Measurements from ENCODE around the gene MCF2L2.

The MCF2L2 gene

DNA sequence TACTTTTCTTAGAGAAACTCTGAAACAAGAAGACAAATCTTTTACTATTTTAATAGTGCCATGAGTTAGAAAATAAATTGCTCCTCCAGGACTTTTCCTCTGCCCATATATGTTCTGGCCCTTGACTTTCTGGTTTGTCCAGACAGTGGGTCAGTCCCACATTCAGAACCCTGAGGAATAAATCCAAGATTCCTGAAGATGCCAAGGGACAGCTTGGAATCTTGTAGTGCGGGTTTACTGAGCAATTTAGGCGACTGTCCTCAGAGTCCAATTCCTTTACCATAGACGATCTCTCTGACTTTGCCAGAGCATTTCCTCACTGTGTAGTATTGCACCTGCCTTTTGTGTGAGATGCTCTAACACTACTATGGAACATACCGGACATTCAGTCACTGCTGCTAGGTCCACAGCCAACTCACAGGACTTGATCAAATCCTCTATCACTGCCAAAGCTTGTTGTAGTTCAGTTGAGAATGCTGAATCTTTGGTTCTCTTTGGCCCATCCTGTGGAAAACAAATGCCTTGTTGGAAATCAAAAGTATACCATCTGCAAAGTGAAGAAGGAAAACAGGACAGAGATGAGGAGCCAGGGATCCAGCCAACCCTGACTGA, 212.7 kb downstream of the MCF2L2 start:
- DNase-seq: no peak
- H3K27me3 ChIP-seq (replicated peaks): no peaks in the 10 kb centered on the region
- no peak overlapping the region for H3K4me3 ChIP-seq (ENCODE audit: low read depth, low read length)
- no peaks in the 10 kb centered on the region for H3K36me3 ChIP-seq (replicated peaks)
- TF ChIP-seq, protein P1, sequence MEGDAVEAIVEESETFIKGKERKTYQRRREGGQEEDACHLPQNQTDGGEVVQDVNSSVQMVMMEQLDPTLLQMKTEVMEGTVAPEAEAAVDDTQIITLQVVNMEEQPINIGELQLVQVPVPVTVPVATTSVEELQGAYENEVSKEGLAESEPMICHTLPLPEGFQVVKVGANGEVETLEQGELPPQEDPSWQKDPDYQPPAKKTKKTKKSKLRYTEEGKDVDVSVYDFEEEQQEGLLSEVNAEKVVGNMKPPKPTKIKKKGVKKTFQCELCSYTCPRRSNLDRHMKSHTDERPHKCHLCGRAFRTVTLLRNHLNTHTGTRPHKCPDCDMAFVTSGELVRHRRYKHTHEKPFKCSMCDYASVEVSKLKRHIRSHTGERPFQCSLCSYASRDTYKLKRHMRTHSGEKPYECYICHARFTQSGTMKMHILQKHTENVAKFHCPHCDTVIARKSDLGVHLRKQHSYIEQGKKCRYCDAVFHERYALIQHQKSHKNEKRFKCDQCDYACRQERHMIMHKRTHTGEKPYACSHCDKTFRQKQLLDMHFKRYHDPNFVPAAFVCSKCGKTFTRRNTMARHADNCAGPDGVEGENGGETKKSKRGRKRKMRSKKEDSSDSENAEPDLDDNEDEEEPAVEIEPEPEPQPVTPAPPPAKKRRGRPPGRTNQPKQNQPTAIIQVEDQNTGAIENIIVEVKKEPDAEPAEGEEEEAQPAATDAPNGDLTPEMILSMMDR (IDR thresholded peaks at IDR 0.05; ENCODE audit: low read depth, low read length, missing control alignments): no peak
- H3K27ac ChIP-seq: no peak overlapping the region
- in situ Hi-C loops (cut with HindIII; ENCODE audit: low pct_ligation_motif_present, low sequenced_read_pairs): no loop called here

DNA sequence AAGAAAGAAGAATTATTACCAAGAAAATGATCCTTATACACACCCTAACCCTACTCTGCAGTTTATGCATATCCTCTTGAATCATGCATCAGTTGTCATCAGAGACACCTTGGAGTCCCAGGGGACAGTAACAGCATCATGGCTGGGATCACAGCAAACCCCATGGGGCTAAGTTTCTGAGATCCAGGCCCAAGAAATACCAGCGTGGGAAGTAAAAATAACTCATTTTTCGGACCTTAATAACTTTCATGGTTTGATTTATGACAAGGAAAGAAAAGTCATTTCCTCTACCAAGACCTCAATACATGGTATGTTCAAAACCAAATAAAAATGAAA, 214.2 kb downstream of the MCF2L2 start:
- Histone ChIP-seq H3K27ac (no peak overlapping the region), H3K36me3 (replicated peaks) (no peaks in the 10 kb centered on the region), H3K4me3 (ENCODE audit: low read depth, low read length) (no peak overlapping the region), H3K27me3 (replicated peaks) (no peaks in the 10 kb centered on the region)
- DNase-seq: no peak
- TF ChIP-seq, protein P1 (IDR thresholded peaks at IDR 0.05; ENCODE audit: low read depth, low read length, missing control alignments): no peak
- in situ Hi-C loops (cut with HindIII; ENCODE audit: low pct_ligation_motif_present, low sequenced_read_pairs): no loop called here

DNA sequence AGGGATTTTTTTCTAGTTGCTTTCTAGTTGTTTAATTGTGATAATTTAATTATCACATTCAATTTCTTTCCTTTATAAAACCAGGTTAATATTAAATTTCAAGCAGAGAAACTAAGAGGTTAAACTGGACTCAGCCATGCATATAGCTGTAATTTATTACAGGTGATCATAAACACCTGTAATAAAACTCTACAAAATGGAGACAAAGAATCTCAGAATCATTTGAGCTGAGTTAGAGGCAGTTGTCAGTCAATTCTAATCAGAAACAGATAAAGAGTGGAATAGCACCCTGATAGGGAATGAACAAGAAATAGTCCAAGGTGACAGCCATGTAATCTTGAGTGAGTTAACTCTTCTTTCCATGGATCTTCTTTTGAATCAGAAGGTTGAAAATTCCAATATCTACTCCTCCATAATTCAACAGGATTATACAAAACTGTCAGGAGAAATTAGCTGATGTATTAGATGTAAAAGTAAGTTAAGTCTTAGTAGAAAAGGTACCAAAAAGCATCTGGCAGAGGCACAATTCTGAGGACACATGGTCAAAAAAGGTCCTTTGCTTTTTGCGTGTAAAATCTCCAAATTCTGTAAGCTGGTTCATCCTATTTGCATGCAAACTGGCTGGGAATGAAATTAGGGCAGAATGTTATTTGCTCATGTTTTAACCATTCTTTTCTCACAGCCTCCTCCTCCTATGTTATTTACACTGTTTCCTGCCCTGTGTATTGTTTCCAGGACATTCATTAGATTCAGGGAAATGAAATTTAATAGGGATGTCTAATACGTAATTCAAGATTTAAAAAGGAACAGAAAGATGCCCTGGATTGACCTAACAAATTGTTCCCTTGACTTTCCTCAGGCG, 214.8 kb downstream of the MCF2L2 start:
- no peak overlapping the region for H3K27ac ChIP-seq

DNA sequence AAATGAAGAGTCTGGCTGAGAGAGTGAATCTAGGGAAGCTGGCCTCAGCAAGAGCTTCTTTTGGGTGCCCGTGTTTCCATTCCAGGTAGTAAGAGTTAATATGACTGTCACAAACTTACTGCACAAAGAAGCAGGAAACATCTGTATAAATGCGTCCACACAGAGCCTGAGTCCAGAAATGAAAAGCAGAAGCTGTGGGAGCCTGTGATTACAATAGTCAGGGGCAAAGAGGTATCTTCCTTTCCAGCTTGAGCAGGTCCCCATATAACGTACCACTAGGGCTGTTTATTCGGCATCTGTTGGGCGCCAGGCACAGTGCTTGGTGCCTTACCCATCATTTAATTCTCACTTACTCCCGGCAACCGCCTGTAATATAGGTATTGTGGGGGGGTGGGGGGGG, 215.9 kb downstream of the MCF2L2 start:
- no peak for DNase-seq
- TF ChIP-seq, protein P1 (IDR thresholded peaks at IDR 0.05; ENCODE audit: low read depth, low read length, missing control alignments): no peak
- H3K36me3 ChIP-seq (replicated peaks): no peaks in the 10 kb centered on the region
- no peak overlapping the region for H3K27ac ChIP-seq
- H3K27me3 ChIP-seq (replicated peaks): no peaks in the 10 kb centered on the region
- H3K4me3 ChIP-seq (ENCODE audit: low read depth, low read length): no peak overlapping the region
- in situ Hi-C loops (cut with HindIII; ENCODE audit: low pct_ligation_motif_present, low sequenced_read_pairs): no loop called here

More for the DNA sequence above, 214.8 kb downstream of the MCF2L2 start:
- Histone ChIP-seq H3K27me3 (replicated peaks) (no peaks in the 10 kb centered on the region), H3K4me3 (ENCODE audit: low read depth, low read length) (no peak overlapping the region), H3K36me3 (replicated peaks) (no peaks in the 10 kb centered on the region)
- TF ChIP-seq, protein P1 (IDR thresholded peaks at IDR 0.05; ENCODE audit: low read depth, low read length, missing control alignments): no peak
- in situ Hi-C loops (cut with HindIII; ENCODE audit: low pct_ligation_motif_present, low sequenced_read_pairs): no loop called here
- no peak for DNase-seq

DNA sequence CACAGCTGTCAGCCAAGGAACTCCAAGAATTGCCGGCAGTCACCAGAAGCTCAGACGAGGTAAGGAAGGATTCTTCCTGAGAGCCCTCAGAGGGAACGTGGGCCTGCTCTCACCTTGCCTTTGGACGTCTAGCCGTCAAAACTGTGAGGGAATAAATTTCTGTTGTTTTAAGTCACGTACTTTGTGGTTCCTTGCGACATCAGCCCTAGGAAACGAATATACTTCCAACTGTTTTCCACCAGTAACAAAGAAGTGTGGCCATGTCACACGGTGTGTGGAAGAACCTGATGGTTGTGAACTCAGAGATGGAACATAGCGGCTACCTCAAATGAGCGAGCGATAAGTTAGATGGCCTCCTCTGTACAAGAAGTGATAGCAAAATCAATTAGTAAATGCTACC, 216.3 kb downstream of the MCF2L2 start:
- in situ Hi-C loops (cut with HindIII; ENCODE audit: low pct_ligation_motif_present, low sequenced_read_pairs): no loop called here
- no peak overlapping the region for H3K4me3 ChIP-seq (ENCODE audit: low read depth, low read length)
- H3K27me3 ChIP-seq (replicated peaks): no peaks in the 10 kb centered on the region
- TF ChIP-seq, protein P1 (IDR thresholded peaks at IDR 0.05; ENCODE audit: low read depth, low read length, missing control alignments): no peak
- no peak overlapping the region for H3K27ac ChIP-seq
- no peak for DNase-seq
- no peaks in the 10 kb centered on the region for H3K36me3 ChIP-seq (replicated peaks)
